GM19239 (cell line): Measurements from ENCODE around the gene SLAMF1.
A peak's percentile ranks its signal among the peaks of the same experiment; 100 is the strongest.
"Not testable (repeated sequence)": the region's sequence is repeated elsewhere in the genome, so short reads cannot be mapped to it uniquely, and the experiment has no call there.

Experiments used
- DNase-seq: peaks from one replicate; pipeline ENCODE4 v3.0.0; 2011; ENCODE audit warnings: low spot score; ENCODE audit not compliant: insufficient read length
- FAIRE-seq: peaks from 2 replicates; lab custom pipeline; 2011; peaks lifted over from hg19 to GRCh38; lab: Jason Lieb, UNC

SLAMF1 gene

DNA sequence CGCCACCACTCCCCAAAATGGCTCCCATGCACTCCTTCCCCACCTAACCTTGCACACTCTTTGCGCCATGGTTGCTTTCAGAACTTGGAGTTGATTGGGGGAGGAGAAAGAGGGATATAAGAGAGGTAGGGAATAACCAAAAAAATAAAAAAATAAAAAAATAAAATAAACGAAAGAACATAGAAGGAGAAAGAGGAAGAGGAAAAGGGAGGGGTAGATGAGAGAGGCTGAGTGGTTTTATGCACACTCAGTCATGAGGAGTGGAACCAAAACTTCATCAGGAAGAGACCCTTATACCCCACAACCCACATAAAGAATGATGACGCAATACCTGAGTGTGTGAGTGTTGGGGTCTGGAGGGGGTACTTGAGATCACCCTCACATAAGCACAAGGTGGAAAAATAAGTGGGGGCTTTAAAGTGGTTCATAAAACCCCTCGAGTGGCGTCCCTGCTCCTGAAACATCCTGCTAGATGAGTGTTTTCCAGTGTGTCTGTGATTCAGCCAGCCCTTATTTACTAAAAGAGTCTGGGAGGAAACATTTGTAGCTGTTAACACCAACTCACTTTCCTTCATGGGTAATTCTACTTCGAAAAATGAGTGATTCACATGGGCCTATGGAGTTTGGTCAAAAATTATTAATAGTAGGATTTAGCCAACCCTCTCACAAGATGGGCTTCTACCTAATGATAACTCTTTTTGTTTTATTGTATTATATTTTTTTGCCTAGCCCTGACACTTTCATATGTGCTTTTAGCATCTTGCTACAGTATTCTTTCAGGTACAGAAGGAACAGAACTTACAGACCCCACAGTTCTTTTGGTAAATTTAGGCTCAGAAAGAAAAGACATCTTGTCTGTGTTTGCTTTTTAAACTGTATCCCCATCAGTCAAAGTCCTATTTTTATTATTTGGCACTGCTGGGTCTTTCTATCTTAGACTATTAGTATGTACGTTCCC, 5.2 kb downstream of the SLAMF1 start:
- DNase-seq, result no peak
- peak; percentile 95 for FAIRE-seq

DNA sequence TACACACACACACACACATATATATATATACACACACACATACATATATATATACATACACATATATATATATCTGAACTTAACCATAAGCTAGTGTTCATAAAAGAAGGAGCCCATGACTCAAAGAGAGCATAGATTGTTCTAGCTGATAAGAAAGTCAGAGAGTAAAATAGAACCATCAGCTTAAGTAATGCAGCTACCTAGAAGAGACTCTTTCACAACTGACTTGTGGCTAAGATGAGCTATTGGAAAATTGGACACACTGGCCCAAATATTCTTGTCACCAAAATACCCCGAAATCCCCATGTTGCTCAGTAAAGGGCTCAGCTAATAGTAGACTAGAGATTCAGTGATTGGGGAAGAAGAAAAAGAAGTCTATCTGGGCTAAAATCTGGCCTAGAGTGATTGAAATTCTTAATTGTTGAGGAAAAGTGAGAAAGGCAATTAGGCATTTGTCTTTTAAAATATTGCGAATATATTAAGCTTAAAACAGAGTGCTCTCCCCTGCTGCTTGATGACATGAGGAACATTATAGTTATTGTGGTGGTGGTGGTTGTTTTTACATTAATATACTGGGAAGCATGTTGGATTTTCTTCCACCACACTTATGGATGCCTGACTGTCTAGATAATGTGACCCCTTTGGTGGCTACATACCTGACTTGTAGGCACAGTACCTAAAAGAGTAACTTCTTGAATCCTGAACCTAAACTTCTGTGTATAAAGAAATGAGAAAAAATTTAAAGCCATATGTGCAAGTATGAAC, 6.3 kb downstream of the SLAMF1 start:
- DNase-seq (no peak), FAIRE-seq (peak; percentile 92)

DNA sequence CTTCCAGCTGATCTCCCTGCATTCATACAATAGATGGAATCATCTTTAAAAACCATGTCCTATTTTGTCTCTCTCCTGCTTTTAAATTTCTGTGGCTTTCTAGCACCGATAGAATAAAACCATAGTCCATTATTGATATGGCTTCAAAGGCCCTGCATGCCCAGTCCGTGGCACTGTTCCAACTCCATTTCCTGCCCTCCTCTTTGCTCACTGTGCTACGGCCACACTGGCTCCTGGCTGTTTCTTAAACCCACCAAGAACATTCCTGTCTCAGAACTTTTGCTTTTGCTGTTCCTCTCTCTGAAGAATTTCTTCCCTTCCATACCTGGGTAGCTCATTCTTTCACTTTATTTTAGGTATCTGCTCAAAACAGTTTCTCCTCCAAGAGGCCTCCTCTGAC, 7.2 kb downstream of the SLAMF1 start:
- no peak for DNase-seq
- peak; percentile 91 for FAIRE-seq

DNA sequence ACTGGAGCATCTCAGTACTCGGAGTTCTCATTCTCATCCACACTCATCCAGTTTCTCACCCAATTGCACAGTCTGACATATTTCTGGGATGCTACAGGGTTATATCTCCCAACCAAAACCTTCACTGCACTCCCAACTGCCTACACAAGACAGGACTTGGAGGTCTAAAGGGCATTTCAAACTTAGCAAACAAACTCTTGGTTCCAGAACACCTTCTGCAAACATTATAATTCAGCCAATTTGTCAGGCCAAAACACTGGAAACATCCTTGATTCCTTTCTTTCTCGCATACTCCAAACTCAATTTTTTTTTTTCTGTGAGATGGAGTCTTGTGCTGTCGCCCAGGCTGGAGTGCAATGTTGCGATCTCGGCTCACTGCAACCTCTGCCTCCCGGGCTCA, 7.9 kb downstream of the SLAMF1 start:
- FAIRE-seq (peak; percentile 90), DNase-seq (no peak)

DNA sequence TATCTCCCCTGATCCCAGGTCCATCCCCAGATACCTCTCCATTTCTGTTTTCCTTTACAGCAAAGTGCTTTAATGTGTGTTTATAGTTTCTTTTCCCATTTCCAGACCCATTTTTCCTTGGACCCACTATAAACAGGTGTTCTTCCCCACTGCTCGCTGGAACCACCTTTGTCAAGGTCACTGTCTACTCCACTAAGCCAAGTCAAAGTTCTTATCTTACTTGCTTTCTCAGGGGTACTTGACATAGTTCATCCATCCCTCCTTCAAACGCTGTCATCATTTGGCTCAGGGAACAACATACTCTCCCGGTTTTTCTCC, 8.3 kb downstream of the SLAMF1 start:
- FAIRE-seq, result no peak
- DNase-seq, result no peak

DNA sequence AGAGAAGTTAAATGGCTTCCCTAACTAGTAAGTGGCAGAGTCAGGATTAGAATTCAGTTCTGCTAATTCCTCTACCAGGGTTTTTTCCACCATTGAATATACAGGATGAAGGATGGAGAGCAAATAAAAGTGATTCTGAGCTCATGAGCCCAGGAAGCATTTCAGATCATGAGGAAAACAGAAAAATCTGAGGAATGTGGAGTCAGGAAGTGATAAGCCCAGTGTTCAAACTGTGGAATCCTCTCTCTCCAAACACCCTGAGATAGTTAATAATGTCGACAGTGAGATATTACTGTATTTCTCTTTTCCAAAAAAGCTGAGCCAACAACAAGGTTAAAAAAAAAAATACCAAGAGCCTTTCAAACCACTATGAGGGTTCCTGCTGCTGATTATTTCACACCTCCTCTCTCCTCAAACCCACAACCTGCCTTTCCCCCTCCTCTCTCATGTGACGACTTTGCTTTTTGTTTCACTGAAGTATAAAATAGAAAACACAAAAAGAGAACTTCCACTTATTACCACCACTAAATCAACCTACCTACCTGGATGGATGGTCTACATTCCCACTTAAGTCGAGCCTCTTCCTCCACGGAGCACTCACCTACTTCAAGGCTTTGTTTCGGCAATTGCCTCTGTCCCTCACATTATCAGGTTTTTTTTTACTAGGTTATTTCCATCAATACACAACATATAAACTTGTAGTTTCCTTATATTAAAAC, 8.9 kb downstream of the SLAMF1 start:
- FAIRE-seq (peak; percentile 94), DNase-seq (no peak)

DNA sequence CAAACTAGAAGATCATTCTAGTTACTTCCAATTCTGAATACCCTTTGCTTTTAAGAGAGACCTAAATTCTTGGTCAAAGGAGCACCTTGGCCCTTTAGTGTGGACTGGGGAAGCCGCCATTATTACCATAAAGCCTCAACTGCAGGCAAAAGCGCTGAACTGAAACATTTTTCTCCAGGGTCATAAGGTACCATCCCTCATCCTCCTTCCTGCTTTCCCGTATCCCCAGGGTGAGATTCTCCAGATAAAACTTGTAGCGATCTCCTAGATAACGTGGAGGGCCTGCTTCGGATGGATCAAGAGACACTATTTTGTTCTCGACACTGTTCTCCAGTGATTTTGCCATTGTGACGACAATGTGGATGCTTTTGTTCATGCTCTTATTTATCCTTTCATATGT, 9.8 kb downstream of the SLAMF1 start:
- DNase-seq, result no peak
- FAIRE-seq, result no peak

DNA sequence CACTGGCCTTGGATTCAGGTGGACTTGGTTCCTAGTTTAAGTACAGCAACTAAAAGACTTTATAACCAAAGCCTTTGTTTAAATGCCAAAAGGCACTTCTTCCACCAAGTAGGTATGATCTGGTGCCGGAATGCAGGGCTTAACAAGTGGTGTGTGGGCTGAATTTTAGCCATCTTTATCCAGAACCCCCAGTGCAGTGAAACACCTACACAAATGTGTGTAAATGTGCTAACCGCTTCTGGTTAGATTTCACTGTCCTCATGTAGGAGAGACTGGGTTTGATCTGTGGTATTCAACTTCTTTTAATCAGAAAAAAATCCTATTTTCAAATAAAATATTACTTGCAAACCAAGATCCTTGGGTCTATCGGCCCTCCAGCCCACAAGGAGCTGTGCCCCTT, 10.3 kb downstream of the SLAMF1 start:
- DNase-seq (no peak), FAIRE-seq (no peak)

DNA sequence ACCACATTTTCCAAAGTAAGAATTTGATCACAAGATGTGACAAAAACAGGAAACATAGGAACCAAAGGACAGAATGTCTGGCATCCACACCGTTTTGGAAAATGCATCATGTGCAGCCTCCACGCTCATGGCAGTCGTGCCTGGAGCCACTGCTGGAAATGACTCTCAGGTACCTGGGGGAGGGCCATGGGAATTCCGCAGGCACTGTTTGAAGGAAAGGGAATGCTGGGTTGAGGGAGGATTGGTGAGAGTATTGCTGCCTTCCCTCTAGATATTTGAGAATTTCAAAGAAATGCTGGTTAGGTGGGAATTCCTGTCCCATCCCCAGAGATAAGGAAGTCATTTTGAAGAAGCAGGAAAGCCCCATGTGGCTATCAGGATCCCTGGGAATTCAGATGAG, 10.8 kb downstream of the SLAMF1 start:
- DNase-seq (no peak), FAIRE-seq (peak; percentile 56)

DNA sequence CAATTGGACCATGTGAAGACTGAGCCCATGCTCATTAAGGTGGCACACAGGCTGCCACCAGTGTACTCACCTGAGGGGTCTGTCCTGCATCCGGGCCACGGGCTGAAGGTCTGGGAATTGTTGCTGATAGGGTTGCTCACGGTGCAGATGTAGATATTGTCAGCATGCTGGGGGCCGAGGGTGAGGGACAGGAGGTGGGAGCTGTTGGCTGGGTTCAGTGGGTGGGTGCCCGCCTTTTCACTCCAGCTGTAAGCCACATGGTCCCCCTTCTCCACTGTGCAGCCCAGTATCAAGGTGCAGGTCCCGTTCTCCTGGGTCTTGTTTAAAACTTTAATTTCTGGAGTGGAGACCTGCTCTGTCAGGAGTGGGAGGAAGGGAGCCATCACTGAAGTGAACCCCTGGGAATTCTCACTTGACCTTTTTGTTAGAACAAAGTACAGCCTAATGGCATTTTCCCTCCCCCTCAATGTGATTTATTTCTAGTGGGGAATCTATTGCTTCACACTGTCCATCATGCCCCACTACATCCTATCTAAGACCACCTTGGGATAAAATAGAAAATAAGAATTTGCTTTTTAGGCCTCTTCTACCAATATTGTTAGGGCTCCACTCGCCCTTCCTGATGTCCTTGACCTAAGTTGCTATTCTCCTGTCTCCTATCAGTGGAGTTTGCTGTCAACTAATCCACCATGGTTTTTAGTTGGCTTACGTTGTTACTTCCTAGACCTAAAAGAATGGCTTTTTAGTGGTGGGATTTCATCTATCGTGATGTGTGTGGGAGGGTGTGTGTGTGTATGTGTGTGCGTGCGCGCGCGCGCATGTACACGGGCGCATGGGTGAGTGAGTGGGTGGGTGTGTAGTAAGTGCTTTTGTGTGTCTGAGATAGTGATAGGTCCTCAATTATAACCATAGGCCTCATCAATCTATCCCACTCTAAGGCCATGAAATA, 12.0 kb downstream of the SLAMF1 start:
- DNase-seq, result no peak
- no peak for FAIRE-seq

DNA sequence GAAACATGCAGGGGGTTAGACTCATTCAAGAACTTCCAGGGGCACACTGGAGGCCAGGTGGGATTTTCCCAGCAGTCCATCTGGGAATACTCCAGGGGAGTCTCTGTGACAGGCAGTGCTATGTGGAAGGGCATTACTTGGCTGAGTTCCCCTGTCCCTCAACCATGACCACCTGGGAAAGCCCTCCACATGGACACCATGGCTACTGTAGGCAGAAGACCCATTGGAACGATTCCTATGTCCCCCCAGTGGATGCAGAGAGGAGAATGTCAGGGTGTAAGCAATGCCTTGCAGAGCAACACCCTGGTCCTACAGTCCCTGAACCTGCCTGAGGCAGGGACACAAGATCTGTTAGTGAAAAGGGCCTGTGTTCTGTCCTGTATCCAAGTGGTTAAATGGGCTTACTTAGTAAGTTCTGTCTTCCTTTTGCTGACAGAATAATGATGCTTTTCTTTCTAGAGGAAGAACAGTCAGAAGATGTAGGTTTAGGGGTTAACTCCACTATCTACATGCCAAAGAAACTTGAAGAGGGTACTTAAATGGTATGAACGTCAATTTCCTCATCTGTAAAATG, 13.4 kb downstream of the SLAMF1 start:
- no peak for FAIRE-seq
- DNase-seq, result no peak

DNA sequence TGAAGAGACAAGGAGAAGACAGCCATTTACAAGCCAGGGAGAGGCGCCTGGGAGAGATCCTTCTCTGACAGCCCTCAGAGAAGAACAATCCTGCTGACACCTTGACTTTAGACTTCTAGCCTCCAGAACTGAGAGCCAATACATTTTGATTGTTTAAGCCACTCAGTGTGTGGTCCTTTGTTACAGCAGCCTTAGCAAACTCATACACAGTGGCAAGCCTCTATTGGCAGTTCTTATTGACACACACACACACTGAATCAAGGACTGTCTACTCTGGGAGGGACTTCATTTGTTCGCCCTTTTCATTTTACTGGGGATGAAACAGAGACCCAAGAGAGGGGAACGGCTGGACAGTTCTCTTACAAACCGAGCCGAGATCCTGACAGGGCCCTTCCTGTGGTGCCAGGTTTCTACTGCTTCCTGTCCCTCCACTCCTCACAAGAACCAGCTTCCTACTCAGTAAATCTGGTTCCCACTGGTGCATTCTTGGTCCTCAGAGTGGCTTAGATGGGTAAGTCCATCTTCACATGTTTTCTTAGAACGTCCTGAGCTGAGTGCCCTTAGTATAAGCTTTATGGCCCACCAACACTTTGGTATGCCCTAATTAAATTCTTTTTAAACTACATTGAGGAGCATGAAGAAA, 14.7 kb downstream of the SLAMF1 start:
- peak; percentile 76 for FAIRE-seq
- no peak for DNase-seq

DNA sequence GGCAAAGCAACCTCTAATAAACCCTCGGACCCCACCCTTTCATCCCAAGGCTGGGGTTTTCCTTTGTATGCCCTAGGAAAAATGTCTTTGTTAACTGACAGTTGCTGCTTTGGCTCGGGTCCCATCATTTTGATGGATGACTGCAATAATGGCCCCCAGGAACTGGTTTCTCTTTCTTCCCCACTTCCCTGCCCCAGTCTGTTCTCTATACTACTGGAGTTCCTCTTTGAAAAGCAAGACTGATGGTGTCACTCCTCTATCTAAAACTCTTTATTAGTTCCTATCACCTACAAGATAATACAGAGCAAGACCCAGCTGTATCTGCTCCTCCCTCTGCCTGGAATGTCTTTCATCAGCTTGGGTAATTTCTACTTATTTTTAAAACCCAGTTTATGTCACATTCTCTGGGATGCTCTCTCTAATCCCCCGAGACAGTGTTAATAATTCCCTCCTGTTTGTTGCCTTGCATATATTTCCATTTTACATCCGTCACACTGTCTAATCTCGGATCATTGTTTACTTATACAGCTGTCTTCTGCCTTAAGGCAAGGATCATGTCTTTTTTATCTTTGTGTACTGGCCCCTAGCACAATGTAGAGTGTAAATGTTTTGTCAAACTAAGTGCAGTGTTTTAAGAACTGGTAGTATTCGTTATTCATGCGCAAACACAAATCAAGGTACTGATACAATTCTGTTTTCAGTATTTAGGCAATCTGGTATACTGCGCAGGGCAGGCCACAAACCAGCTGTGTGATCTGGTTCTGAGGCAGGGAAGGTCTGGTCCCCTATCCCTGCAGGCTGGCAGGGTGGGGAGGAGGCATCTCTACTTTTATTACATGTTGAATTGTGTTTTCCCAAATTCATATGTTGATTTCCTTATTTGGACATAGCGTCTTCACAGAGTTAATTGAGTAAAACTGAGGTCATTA, 16.1 kb downstream of the SLAMF1 start:
- DNase-seq (no peak), FAIRE-seq (peak; percentile 52)

DNA sequence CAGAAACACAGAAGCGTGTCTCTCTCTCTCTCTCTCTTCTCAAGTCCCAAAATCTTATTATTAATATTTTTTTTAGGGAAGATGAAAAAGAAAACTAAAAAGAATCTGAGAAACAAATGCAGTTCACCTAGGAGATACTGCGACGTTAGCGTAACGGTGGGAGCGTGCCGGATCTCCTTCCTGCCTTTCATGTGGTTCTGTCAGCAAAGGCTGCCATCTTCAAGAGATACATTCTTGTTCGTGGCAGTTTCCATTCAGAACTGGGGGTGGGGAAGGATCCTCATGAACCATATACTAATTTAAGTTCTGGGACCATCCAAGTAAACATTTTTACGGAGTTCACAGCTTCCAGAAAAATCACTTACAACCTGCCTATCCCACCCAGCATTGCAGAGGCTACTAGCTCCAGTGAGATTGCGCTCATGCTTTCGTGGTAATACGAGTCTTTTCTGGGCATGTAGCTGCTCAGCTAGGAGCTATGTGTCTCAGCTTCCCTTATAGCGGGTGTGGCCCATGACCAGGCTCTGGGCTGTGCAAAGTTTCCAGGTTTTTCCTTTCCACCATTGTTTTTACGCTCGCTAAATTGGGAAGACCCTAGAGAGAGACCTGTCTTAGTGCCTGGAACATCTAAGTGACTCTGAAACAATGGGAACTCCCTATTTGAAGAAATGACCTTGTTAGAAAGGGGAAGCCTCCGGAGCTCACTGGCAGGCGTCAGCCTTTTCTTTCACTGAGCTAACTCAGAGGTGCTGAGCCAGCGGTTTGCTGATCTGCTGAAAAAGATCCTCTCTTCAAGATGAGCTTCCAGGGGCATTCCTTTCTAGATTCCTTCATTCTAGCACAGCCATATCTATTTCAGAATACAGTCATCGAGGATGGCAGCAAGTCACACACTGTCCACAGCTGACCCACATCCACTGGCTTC, 17.3 kb downstream of the SLAMF1 start:
- FAIRE-seq, result peak; percentile 37

DNA sequence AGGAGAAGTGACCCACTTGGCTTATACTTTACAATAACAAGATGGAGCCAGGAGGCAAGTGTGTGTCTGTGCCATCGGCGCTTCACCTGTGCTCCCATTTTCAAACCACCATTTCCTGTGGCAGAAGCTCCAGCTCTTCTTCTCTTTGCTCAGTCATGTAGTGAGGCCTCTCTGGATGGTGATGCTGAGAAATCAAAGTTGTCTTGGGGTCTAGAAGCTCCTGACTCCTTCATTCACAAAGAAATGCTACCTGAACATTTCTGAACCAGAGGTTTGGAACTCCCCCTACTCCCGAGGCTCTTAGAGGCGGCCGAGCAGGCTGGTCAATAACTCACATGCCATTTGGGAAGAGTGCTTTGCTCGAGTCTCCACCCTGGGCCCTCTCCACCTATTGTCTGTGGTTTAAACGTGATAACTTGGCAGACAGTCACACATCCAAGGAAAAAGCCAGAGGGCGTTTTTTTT, 18.0 kb downstream of the SLAMF1 start:
- DNase-seq, result no peak

More for the DNA sequence above, 17.3 kb downstream of the SLAMF1 start:
- DNase-seq, result no peak

DNA sequence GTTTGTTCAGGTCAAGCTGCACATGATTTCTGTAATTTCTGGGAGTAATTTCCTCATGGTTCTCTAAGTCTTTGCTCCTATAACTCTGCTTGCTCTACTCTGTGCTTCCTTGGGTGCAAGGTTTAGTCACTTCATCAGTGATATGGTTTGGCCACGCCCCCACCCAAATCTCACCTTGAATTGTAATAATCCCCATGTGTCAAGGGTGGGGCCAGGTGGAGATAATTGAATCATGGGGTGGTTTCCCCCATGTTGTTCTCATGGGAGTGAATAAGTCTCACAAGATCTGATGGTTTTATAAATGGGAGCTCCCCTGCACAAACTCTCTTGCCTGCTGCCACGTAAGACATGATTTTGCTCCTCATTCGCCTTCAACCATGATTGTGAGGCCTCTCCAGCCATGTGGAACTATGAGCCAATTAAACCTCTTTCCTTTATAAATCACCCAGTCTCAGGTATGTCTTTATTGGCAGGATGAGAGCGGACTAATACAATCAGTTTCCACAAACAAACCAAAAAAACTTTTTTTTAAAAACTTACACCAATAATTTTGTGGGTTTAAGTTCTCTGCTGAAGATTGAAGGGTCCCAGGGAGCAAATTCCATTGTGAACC, 19.1 kb downstream of the SLAMF1 start:
- not testable (repeated sequence) for DNase-seq, FAIRE-seq

More for the DNA sequence above, 18.0 kb downstream of the SLAMF1 start:
- FAIRE-seq, result peak; percentile 76
